ENCODE measurements around the gene GAPT. TPM values are rescaled to one million over a fixed set of nuclear protein-coding genes. Genes with fewer than 3 reads are reported as not detected.
"Not testable (repeated sequence)": the region's sequence is repeated elsewhere in the genome, so short reads cannot be mapped to it uniquely, and the experiment has no call there.

GAPT gene
- total RNA-seq, 4 donors from 2014 or later: 0.72 to 6.1 (median 1.4) TPM

DNA sequence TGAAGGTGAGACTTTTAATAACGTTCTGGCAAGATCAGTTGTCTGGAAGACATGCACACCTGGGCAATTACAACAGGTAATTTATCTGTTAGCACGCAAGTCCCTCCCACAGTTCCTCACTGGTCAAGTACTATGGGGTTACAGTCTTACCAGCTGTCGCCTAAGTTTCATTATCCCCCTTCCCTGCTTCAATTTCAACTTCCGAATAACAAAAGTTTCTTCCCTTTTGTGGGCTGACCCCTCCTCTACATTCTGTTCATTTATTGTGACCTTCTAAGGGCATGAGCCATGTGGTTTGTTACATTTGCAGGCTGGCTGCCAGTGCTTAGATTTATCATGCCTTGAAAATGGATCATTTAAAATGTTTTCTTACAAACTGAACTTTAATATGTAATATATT is 16.5 kb downstream of the GAPT start:
- ATAC-seq (ENCODE audit: low FRiP score): no peak

DNA sequence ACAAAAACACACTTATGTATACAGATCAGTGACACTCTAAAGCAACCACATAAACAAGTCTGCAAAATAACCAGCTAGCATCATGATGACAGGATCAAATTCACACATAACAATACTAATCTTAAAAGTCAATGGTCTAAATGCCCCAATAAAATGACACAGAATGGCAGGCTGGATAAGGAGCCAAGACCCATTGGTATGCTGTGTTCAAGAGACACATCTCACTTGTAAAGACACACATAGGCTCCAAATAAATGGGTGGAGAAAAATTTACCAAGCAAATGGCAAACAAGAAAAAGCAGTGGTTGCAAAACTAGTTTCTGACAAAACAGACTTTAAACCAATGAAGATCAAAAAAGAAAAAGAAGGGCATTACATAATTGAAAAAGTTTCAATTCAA is 26.0 kb downstream of the GAPT start:
- TF ChIP-seq, protein P1, sequence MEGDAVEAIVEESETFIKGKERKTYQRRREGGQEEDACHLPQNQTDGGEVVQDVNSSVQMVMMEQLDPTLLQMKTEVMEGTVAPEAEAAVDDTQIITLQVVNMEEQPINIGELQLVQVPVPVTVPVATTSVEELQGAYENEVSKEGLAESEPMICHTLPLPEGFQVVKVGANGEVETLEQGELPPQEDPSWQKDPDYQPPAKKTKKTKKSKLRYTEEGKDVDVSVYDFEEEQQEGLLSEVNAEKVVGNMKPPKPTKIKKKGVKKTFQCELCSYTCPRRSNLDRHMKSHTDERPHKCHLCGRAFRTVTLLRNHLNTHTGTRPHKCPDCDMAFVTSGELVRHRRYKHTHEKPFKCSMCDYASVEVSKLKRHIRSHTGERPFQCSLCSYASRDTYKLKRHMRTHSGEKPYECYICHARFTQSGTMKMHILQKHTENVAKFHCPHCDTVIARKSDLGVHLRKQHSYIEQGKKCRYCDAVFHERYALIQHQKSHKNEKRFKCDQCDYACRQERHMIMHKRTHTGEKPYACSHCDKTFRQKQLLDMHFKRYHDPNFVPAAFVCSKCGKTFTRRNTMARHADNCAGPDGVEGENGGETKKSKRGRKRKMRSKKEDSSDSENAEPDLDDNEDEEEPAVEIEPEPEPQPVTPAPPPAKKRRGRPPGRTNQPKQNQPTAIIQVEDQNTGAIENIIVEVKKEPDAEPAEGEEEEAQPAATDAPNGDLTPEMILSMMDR (IDR thresholded peaks at IDR 0.05): no peak
- DNase-seq (ENCODE audit: low spot score) (no peak), ATAC-seq (ENCODE audit: low FRiP score) (no peak)

More for the DNA sequence above, 16.5 kb downstream of the GAPT start:
- no peak for DNase-seq (ENCODE audit: low spot score)
- TF ChIP-seq, protein P1 (IDR thresholded peaks at IDR 0.05): no peak

DNA sequence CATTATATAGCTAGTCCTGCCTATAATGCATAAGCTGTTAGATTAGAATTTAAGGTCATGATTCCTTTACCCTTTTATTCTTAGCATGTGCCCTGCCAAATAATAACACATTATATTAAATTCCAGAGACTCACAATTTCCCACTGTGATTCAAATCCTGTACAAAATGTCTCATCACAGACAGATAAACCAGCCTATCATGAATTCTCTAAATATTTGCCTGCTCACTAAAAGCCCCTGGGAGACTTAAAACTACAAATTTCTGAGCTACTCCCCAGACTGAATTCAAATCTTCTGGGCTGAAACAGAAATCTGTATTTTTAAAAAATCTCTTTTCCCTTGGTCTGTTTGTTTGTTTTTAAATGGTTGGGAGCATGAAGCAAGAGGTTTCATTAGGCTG is 32.7 kb downstream of the GAPT start:
- TF ChIP-seq, protein P1 (IDR thresholded peaks at IDR 0.05): no peak
- DNase-seq (ENCODE audit: low spot score) (no peak), ATAC-seq (ENCODE audit: low FRiP score) (no peak)

DNA sequence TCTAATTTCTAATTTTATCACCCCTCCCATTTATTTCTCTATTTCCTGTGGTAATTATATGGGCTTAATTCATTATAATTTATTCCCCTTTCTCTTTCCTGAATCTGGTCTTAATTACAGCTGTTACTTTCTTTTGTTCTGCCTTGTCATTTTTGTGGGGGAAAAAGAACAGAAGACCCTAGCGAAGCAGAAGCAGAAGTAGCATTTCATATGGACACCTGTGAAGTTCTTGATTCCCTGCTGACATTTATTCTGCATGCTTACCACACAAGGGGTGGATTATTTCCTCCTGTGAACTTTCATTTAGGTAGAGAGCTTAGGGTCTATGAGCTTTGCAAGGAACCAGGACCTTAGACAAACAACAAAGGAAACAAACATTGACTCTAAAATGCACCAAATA is 33.3 kb downstream of the GAPT start:
- TF ChIP-seq, protein P1 (IDR thresholded peaks at IDR 0.05): no peak
- ATAC-seq (ENCODE audit: low FRiP score) (no peak), DNase-seq (ENCODE audit: low spot score) (no peak)

DNA sequence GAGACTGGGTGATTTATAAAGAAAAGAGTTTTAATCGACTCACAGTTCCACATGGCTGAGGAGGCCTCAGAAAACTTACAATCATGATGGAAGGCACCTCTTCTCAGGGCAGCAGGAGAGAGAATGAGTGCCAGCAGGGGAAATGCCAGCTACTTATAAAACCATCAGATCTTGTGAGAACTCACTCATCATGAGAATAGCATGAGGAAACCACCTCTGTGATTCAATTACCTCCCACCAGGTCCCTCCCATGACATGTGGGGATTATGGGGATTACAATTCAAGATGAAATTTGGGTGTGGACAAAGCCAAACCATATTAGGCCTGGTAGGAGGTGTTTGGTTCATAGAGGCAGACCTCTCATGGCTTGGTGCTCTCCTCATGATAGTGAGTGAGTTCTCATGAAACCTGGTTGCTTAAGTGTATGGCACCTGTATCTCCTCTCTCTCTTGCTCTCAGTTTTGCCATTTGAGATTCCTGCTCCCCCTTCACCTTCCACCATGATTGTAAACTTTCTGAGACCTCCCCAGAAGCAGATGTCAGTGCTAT is 39.8 kb downstream of the GAPT start:
- no peak for ATAC-seq (ENCODE audit: low FRiP score)
- no peak for DNase-seq (ENCODE audit: low spot score)
- TF ChIP-seq, protein P1 (IDR thresholded peaks at IDR 0.05): no peak

DNA sequence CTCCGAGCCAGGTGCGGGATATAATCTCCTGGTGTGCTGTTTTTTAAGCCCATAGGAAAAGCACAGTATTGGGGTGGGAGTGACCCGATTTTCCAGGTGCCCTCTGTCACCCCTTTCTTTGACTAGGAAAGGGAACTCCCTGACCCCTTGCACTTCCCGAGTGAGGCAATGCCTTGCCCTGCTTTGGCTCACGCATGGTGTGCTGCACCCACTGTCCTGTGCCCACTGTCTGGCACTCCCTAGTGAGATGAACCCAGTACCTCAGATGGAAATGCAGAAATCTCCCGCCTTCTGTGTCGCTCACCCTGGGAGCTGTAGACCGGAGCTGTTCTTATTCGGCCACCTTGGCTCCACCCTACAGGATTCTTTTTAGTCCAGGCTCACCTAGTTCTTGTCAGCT is 50.7 kb downstream of the GAPT start:
- DNase-seq (ENCODE audit: low spot score); ATAC-seq (ENCODE audit: low FRiP score): not testable (repeated sequence)

DNA sequence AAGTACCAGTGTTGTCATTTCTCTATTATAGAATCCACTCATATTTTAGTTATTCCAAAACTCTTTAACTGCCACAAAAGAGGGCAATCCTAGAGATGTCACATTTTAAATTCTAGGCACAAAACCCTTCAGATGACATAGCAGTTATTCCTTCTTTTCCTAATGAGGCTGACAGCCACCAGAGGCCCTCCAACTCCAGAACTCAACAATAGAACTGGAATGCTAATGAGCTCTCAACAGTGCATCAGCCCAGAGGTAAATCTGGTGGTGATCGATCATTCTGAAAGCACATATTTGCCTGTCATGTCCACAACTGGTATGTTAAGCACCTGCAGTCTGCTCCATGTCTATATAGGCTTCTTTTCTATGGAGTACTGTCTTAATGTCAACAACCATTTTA is 51.5 kb downstream of the GAPT start:
- TF ChIP-seq, protein P1 (IDR thresholded peaks at IDR 0.05): no peak
- ATAC-seq (ENCODE audit: low FRiP score): no peak
- no peak for DNase-seq (ENCODE audit: low spot score)

DNA sequence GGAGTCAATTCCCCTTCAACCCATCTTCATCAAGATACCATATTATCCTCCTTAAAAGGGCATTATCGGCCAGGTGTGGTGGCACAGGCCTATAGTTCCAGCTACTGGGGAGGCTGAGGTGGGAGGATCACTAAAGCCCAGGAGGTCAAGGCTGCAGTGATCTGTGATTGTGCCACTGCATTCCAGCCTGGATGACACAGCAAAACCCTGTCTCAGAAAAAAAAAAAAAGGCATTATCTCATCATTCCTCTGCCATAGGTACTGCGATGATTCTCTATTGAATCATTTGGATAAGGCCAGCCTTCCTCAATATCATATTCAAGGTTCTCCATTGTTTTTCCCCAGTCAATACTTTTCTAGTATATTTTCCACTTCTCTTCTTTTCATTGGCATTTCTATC is 52.5 kb downstream of the GAPT start:
- TF ChIP-seq, protein P1 (IDR thresholded peaks at IDR 0.05): no peak
- ATAC-seq (ENCODE audit: low FRiP score) (no peak), DNase-seq (ENCODE audit: low spot score) (no peak)

Data from omental fat pad (tissue), 4 donors.